Caco-2 (cell line): ENCODE results near the gene TEAD3. TPM values are rescaled to one million over a fixed set of nuclear protein-coding genes. Genes with fewer than 3 reads are reported as not detected.

Source experiments
- BruUV-seq: library from RNA; stranded (reverse); fragments of 400-500 nt; replicated peaks from 2 replicates; lab custom pipeline; 2021; lab: Mats Ljungman, UMichigan
- CTCF ChIA-PET: fragments of 300-600 bp; sonication (Branson Sonifier 250); formaldehyde crosslinking; loops from one replicate; lab custom pipeline; 2022; ENCODE audit warnings: antibody characterized with exemption; lab: Charles Lee
- POLR2A ChIA-PET: fragments of 300-600 bp; sonication (Branson Sonifier 250); formaldehyde crosslinking; loops from one replicate; lab custom pipeline; 2022; ENCODE audit warnings: antibody characterized with exemption; lab: Charles Lee
- DNase-seq, 2 experiments: peaks; one replicate each; pipeline versions ENCODE4 v3.0.0 to v3.0.0-alpha.2; 2020 to 2022
- H3K27me3 ChIP-seq: replicated peaks from 2 replicates; pipeline ENCODE4 v1.6.0; 2011; ENCODE audit warnings: low read length; ENCODE audit not compliant: control insufficient read depth, insufficient read depth
- H3K36me3 ChIP-seq: 2 replicates; pipeline ENCODE4 v1.5.1; 2011; ENCODE audit warnings: low read length; ENCODE audit not compliant: control insufficient read depth, insufficient read depth
- H3K4me1 ChIP-seq: fragments of 250-450 bp; sonication (Bioruptor Pico); 2 replicates; pipeline ENCODE4 v1.5.1; 2020; ENCODE audit warnings: mild to moderate bottlenecking
- H3K4me3 ChIP-seq: 2 replicates; pipeline ENCODE4 v1.5.1; 2011; ENCODE audit warnings: low read depth, mild to moderate bottlenecking, control low read depth, low read length
- H3K9me3 ChIP-seq: fragments of 250-450 bp; sonication (Bioruptor Pico); 2 replicates; pipeline ENCODE4 v1.5.1; 2020; ENCODE audit warnings: mild to moderate bottlenecking, moderate library complexity
- H3K27ac Mint-ChIP-seq: one replicate; pipeline ENCODE4 v1.8.0; 2022; ENCODE audit warnings: mixed read lengths; ENCODE audit not compliant: unreplicated experiment
- H3K27me3 Mint-ChIP-seq: one replicate; pipeline ENCODE4 v1.8.0; 2022; ENCODE audit warnings: mixed read lengths; ENCODE audit not compliant: insufficient read depth, unreplicated experiment
- H3K36me3 Mint-ChIP-seq: one replicate; pipeline ENCODE4 v1.8.0; 2022; ENCODE audit warnings: mild to moderate bottlenecking, mixed read lengths; ENCODE audit not compliant: insufficient read depth, unreplicated experiment
- H3K4me1 Mint-ChIP-seq: one replicate; pipeline ENCODE4 v1.8.0; 2022; ENCODE audit warnings: low read depth, mixed read lengths; ENCODE audit not compliant: unreplicated experiment
- H3K4me3 Mint-ChIP-seq: one replicate; pipeline ENCODE4 v1.8.0; 2022; ENCODE audit warnings: mild to moderate bottlenecking, moderate library complexity, mixed read lengths; ENCODE audit not compliant: unreplicated experiment
- H3K9me3 Mint-ChIP-seq: one replicate; pipeline ENCODE4 v1.8.0; 2022; ENCODE audit warnings: mixed read lengths; ENCODE audit not compliant: unreplicated experiment
- CTCF ChIP-seq, 2 experiments: fragments of 200-600 bp in 1 of 2; IDR thresholded peaks; 1 replicate in 1 of 2; 2 replicates in 1 of 2; pipeline versions ENCODE4 v1.5.1 to v1.8.0; 2011 to 2022; ENCODE audit warnings: antibody characterized with exemption in 1 of 2, control low read depth in 1 of 2, inconsistent platforms in 1 of 2, low read depth in 1 of 2, low read length in 1 of 2, mild to moderate bottlenecking in 1 of 2, moderate library complexity in 1 of 2; ENCODE audit not compliant: insufficient read depth in 1 of 2, severe bottlenecking in 1 of 2, unreplicated experiment in 1 of 2
- intact Hi-C: fragments of 100-400 bp; cut with micrococcal nuclease; formaldehyde crosslinking; loops from one replicate; pipeline ENCODE4 v1.10.0; 2022; ENCODE audit not compliant: unreplicated experiment
- total RNA-seq: library from RNA; stranded (reverse); gene quantifications from 2 replicates; pipeline ENCODE4 v1.2.3, GENCODE V29; 2022

The TEAD3 gene
- total RNA-seq, 1 experiment from 2014 or later: 57.2 TPM

- DNase-seq: no peak
- intact Hi-C loops: no loop called here
- Mint-ChIP-seq H3K36me3 (no peaks in the 10 kb centered on the region), H3K9me3 (peaks cover 10% of the 10 kb centered on the region), H3K27ac (no peak overlapping the region), H3K4me3 (no peak overlapping the region), H3K4me1 (no peaks in the 10 kb centered on the region), H3K27me3 (no peaks in the 10 kb centered on the region)
- Histone ChIP-seq H3K9me3 (no peaks in the 10 kb centered on the region), H3K4me1 (no peaks in the 10 kb centered on the region), H3K27me3 (no peaks in the 10 kb centered on the region), H3K36me3 (no peaks in the 10 kb centered on the region), H3K4me3 (no peak overlapping the region)
- TF ChIP-seq CTCF (IDR thresholded peaks at IDR 0.05; ENCODE audit: insufficient read depth in 1 of 2, low read depth in 1 of 2, low read length in 1 of 2, severe bottlenecking in 1 of 2, unreplicated experiment in 1 of 2): no peak
- no TSS peak for BruUV-seq
- ChIA-PET POLR2A (no interaction called here), CTCF (no interaction called here)
Observed at GRCh38 chr6:35432291-35432690, 64.6 kb downstream of the TEAD3 start.

GRCh38 chr6:35429463-35429862 is 67.4 kb downstream of the TEAD3 start:
- H3K27me3 Mint-ChIP-seq: no peaks in the 10 kb centered on the region
- no peaks in the 10 kb centered on the region for H3K4me1 Mint-ChIP-seq
- peaks cover 10% of the 10 kb centered on the region for H3K9me3 Mint-ChIP-seq
- ChIA-PET POLR2A (no interaction called here), CTCF (no interaction called here)
- Histone ChIP-seq H3K36me3 (no peaks in the 10 kb centered on the region), H3K27me3 (no peaks in the 10 kb centered on the region), H3K4me1 (no peaks in the 10 kb centered on the region; the same call in 1 of the 2 replicates), H3K9me3 (no peaks in the 10 kb centered on the region), H3K4me3 (no peak overlapping the region)
- no peak overlapping the region for H3K4me3 Mint-ChIP-seq
- no peak for DNase-seq
- H3K27ac Mint-ChIP-seq: no peak overlapping the region
- no peaks in the 10 kb centered on the region for H3K36me3 Mint-ChIP-seq
- no TSS peak for BruUV-seq
- intact Hi-C loops: no loop called here
- TF ChIP-seq CTCF (IDR thresholded peaks at IDR 0.05; ENCODE audit: insufficient read depth in 1 of 2, low read depth in 1 of 2, low read length in 1 of 2, severe bottlenecking in 1 of 2, unreplicated experiment in 1 of 2): no peak

GRCh38 chr6:35428421-35429149 is 68.3 kb downstream of the TEAD3 start:
- Mint-ChIP-seq H3K4me3 (no peak overlapping the region), H3K4me1 (no peaks in the 10 kb centered on the region), H3K36me3 (no peaks in the 10 kb centered on the region), H3K27me3 (no peaks in the 10 kb centered on the region), H3K9me3 (peaks cover 10% of the 10 kb centered on the region), H3K27ac (no peak overlapping the region)
- TF ChIP-seq CTCF (IDR thresholded peaks at IDR 0.05; ENCODE audit: insufficient read depth in 1 of 2, low read depth in 1 of 2, low read length in 1 of 2, severe bottlenecking in 1 of 2, unreplicated experiment in 1 of 2): no peak
- intact Hi-C loops: no loop called here
- ChIA-PET POLR2A (no interaction called here), CTCF (no interaction called here)
- DNase-seq: no peak
- Histone ChIP-seq H3K9me3 (no peaks in the 10 kb centered on the region), H3K4me3 (no peak overlapping the region), H3K4me1 (no peaks in the 10 kb centered on the region; the same call in 1 of the 2 replicates), H3K36me3 (no peaks in the 10 kb centered on the region), H3K27me3 (no peaks in the 10 kb centered on the region)
- BruUV-seq: no TSS peak
